Urothelium cell line (cell line): ENCODE results near the gene NRP2.
A peak's percentile ranks its signal among the peaks of the same experiment; 100 is the strongest.

ENCODE experiments used
- DNase-seq: peaks from one replicate; pipeline ENCODE4 v3.0.0; 2011; ENCODE audit warnings: low spot score, mixed read lengths
- FAIRE-seq: peaks from 2 replicates; lab custom pipeline; 2011; peaks lifted over from hg19 to GRCh38; lab: Jason Lieb, UNC

NRP2 gene

GRCh38 chr2:205686056-205686782, 3.9 kb downstream of the NRP2 start:
- DNase-seq (no peak), FAIRE-seq (no peak)

GRCh38 chr2:205686783-205687640, 4.7 kb downstream of the NRP2 start:
- no peak for FAIRE-seq
- DNase-seq, result no peak

GRCh38 chr2:205687641-205687956, 5.3 kb downstream of the NRP2 start:
- FAIRE-seq (no peak), DNase-seq (no peak)

GRCh38 chr2:205688417-205689200, 6.3 kb downstream of the NRP2 start:
- FAIRE-seq, result no peak
- no peak for DNase-seq

GRCh38 chr2:205689820-205690219, 7.5 kb downstream of the NRP2 start:
- no peak for DNase-seq
- FAIRE-seq, result no peak

GRCh38 chr2:205692104-205692503, 9.8 kb downstream of the NRP2 start:
- no peak for DNase-seq
- FAIRE-seq, result no peak

GRCh38 chr2:205694256-205694655, 12.0 kb downstream of the NRP2 start:
- no peak for FAIRE-seq
- DNase-seq, result no peak

- FAIRE-seq (no peak), DNase-seq (no peak)
Observed at GRCh38 chr2:205695460-205695991, 13.2 kb downstream of the NRP2 start.

GRCh38 chr2:205696331-205696926, 14.1 kb downstream of the NRP2 start:
- FAIRE-seq (peak; percentile 17), DNase-seq (no peak)

- FAIRE-seq (no peak), DNase-seq (no peak)
Observed at GRCh38 chr2:205696927-205697441, 14.7 kb downstream of the NRP2 start.

GRCh38 chr2:205698286-205699268, 16.3 kb downstream of the NRP2 start:
- FAIRE-seq, result no peak
- no peak for DNase-seq

- no peak for DNase-seq
- no peak for FAIRE-seq
Observed at GRCh38 chr2:205699515-205700289, 17.4 kb downstream of the NRP2 start.

- DNase-seq, result peak; percentile 78
- FAIRE-seq, result peak; percentile 17
Observed at GRCh38 chr2:205700331-205701132, 18.2 kb downstream of the NRP2 start.

GRCh38 chr2:205701509-205701908, 19.2 kb downstream of the NRP2 start:
- no peak for DNase-seq
- no peak for FAIRE-seq

- no peak for DNase-seq
- no peak for FAIRE-seq
Observed at GRCh38 chr2:205702576-205702975, 20.3 kb downstream of the NRP2 start.

GRCh38 chr2:205703471-205704126, 21.3 kb downstream of the NRP2 start:
- DNase-seq (no peak), FAIRE-seq (no peak)

- DNase-seq (no peak), FAIRE-seq (no peak)
Observed at GRCh38 chr2:205704127-205704741, 21.9 kb downstream of the NRP2 start.
